Measurements from ENCODE around the gene UBE2K.
A peak's percentile ranks its signal among the peaks of the same experiment; 100 is the strongest.

UBE2K gene

DNA sequence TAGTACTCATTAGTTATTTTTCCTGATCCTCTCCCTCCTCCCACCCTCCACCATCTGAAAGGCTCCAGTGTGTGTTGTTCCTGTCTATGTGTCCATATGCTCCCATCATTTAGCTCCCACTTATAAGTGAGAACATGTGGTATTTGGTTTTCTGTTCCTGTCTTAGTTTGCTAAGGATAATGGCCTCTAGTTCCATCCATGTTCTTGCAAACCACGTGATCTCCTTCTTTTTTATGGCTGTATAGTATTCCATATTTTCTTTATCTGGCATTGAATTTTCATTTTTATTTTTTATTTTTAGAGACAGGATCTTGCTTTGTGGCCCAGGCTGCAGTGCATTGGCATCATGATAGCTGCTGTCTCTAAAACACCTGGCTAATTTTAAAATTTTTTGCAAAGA is 11.9 kb upstream of the UBE2K start:
- Histone ChIP-seq H4K91ac (ENCODE audit: low read depth, low read length, poor library complexity) (no peak overlapping the region), H2BK120ac (ENCODE audit: low read depth, low read length) (no peak overlapping the region), H3K9ac (ENCODE audit: low read depth, low read length, poor library complexity) (no peak overlapping the region), H2BK12ac (ENCODE audit: low read length) (no peak overlapping the region), H3K4me2 (ENCODE audit: insufficient read depth, low read length, poor library complexity, severe bottlenecking) (no peak overlapping the region), H3K36me3 (replicated peaks in 1 of 2; ENCODE audit: control insufficient read depth in 2 of 2, insufficient read depth in 2 of 2, low read length in 2 of 2) (no peaks in the 10 kb centered on the region), H3K27ac (replicated peaks; ENCODE audit: low read length) (no peak overlapping the region), H3K79me1 (ENCODE audit: low read depth, low read length) (no peaks in the 10 kb centered on the region), H2BK15ac (ENCODE audit: low read length) (no peak overlapping the region), H3K14ac (ENCODE audit: low read length) (no peak overlapping the region), H4K8ac (ENCODE audit: low read depth, low read length) (no peak overlapping the region), H3K23ac (ENCODE audit: low read depth, low read length, poor library complexity) (no peak overlapping the region), H3K18ac (ENCODE audit: low read length) (no peak overlapping the region), H3K9me3 (replicated peaks in 1 of 2; ENCODE audit: control insufficient read depth in 2 of 2, insufficient read depth in 1 of 2, low read depth in 1 of 2, low read length in 2 of 2) (no peaks in the 10 kb centered on the region), H3K4me3 (ENCODE audit: low read length in 2 of 2) (no peak overlapping the region), H3K4ac (ENCODE audit: low read length) (no peak overlapping the region), H2AFZ (ENCODE audit: low read length) (no peak overlapping the region), H2AK5ac (ENCODE audit: low read depth, low read length) (no peak overlapping the region), H2BK5ac (ENCODE audit: low read length) (no peak overlapping the region), H3K4me1 (ENCODE audit: control insufficient read depth in 2 of 2, insufficient read depth in 1 of 2, low read depth in 1 of 2, low read length in 2 of 2) (no peaks in the 10 kb centered on the region), H3K27me3 (ENCODE audit: control insufficient read depth in 3 of 3, insufficient read depth in 3 of 3, low read depth in 1 of 3, low read length in 3 of 3) (no peaks in the 10 kb centered on the region)
- DNase-seq (ENCODE audit: low spot score) = no peak
- no CpG with 5 or more reads among the region's 1 CpG for WGBS, 2 donors (ENCODE audit: extremely low coverage in 2 of 2, insufficient read length in 2 of 2, insufficient replicate concordance in 1 of 2)

DNA sequence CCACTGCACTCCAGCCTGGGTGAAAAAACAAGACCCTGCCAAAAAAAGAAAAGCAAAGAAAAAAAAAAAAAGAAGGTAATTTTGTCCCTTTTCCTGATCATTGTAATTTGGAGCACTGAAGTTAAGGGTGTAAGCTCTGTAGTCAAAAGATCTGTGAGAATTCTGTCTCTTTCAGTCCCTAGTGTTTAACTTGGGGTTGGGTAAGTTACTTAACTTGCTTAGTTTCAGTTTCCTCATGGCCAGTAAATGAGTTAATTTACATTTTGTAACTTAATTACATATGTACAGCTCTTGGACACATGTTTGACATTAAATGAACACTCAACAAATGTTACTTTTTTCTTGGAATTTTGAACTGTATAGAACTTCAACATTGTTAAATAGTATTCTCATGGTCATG is 10.9 kb upstream of the UBE2K start:
- H2BK120ac ChIP-seq (ENCODE audit: low read depth, low read length) = no peak overlapping the region
- H3K4me3 ChIP-seq (ENCODE audit: low read length in 2 of 2) = no peak overlapping the region
- no peak for DNase-seq (ENCODE audit: low spot score)
- H2BK15ac ChIP-seq (ENCODE audit: low read length) = no peak overlapping the region
- H3K36me3 ChIP-seq (replicated peaks in 1 of 2; ENCODE audit: control insufficient read depth in 2 of 2, insufficient read depth in 2 of 2, low read length in 2 of 2) = no peaks in the 10 kb centered on the region
- H3K27me3 ChIP-seq (ENCODE audit: control insufficient read depth in 3 of 3, insufficient read depth in 3 of 3, low read depth in 1 of 3, low read length in 3 of 3) = no peaks in the 10 kb centered on the region
- H4K8ac ChIP-seq (ENCODE audit: low read depth, low read length) = no peak overlapping the region
- no peak overlapping the region for H2BK5ac ChIP-seq (ENCODE audit: low read length)
- no peak overlapping the region for H3K9ac ChIP-seq (ENCODE audit: low read depth, low read length, poor library complexity)
- no peak overlapping the region for H3K14ac ChIP-seq (ENCODE audit: low read length)
- no peaks in the 10 kb centered on the region for H3K9me3 ChIP-seq (replicated peaks in 1 of 2; ENCODE audit: control insufficient read depth in 2 of 2, insufficient read depth in 1 of 2, low read depth in 1 of 2, low read length in 2 of 2)
- no peak overlapping the region for H3K27ac ChIP-seq (replicated peaks; ENCODE audit: low read length)
- no peaks in the 10 kb centered on the region for H3K79me1 ChIP-seq (ENCODE audit: low read depth, low read length)
- no peak overlapping the region for H2BK12ac ChIP-seq (ENCODE audit: low read length)
- no peak overlapping the region for H3K4me2 ChIP-seq (ENCODE audit: insufficient read depth, low read length, poor library complexity, severe bottlenecking)
- no peak overlapping the region for H3K18ac ChIP-seq (ENCODE audit: low read length)
- no peak overlapping the region for H2AK5ac ChIP-seq (ENCODE audit: low read depth, low read length)
- no peak overlapping the region for H3K4ac ChIP-seq (ENCODE audit: low read length)
- no peak overlapping the region for H3K23ac ChIP-seq (ENCODE audit: low read depth, low read length, poor library complexity)
- no peak overlapping the region for H2AFZ ChIP-seq (ENCODE audit: low read length)
- H3K4me1 ChIP-seq (ENCODE audit: control insufficient read depth in 2 of 2, insufficient read depth in 1 of 2, low read depth in 1 of 2, low read length in 2 of 2) = no peaks in the 10 kb centered on the region
- no peak overlapping the region for H4K91ac ChIP-seq (ENCODE audit: low read depth, low read length, poor library complexity)

DNA sequence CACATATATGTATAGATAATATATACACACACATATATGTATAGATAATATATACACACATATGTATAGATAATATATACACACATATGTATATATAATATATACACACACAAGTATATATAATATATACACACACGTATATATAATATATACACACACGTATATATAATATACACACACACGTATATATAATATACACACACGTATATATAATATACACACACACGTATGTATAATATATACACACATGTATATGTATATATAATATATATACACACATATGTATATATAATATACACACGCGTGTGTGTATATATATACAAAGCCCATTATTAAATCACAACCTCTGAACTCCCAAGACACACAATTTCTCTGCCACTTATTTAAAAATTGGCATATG is 8.0 kb upstream of the UBE2K start:
- Histone ChIP-seq H3K4ac (ENCODE audit: low read length) (no peak overlapping the region), H3K9me3 (replicated peaks in 1 of 2; ENCODE audit: control insufficient read depth in 2 of 2, insufficient read depth in 1 of 2, low read depth in 1 of 2, low read length in 2 of 2) (no peaks in the 10 kb centered on the region), H4K91ac (ENCODE audit: low read depth, low read length, poor library complexity) (no peak overlapping the region), H3K27me3 (ENCODE audit: control insufficient read depth in 3 of 3, insufficient read depth in 3 of 3, low read depth in 1 of 3, low read length in 3 of 3) (no peaks in the 10 kb centered on the region), H2BK5ac (ENCODE audit: low read length) (no peak overlapping the region), H3K4me2 (ENCODE audit: insufficient read depth, low read length, poor library complexity, severe bottlenecking) (no peak overlapping the region), H2BK120ac (ENCODE audit: low read depth, low read length) (no peak overlapping the region), H2BK12ac (ENCODE audit: low read length) (no peak overlapping the region), H3K23ac (ENCODE audit: low read depth, low read length, poor library complexity) (no peak overlapping the region), H2AK5ac (ENCODE audit: low read depth, low read length) (no peak overlapping the region), H2BK15ac (ENCODE audit: low read length) (no peak overlapping the region), H3K79me1 (ENCODE audit: low read depth, low read length) (no peaks in the 10 kb centered on the region), H3K4me3 (ENCODE audit: low read length in 2 of 2) (no peak overlapping the region), H4K8ac (ENCODE audit: low read depth, low read length) (no peak overlapping the region), H3K9ac (ENCODE audit: low read depth, low read length, poor library complexity) (no peak overlapping the region), H2AFZ (ENCODE audit: low read length) (no peak overlapping the region), H3K36me3 (replicated peaks in 1 of 2; ENCODE audit: control insufficient read depth in 2 of 2, insufficient read depth in 2 of 2, low read length in 2 of 2) (no peaks in the 10 kb centered on the region), H3K27ac (replicated peaks; ENCODE audit: low read length) (no peak overlapping the region), H3K4me1 (ENCODE audit: control insufficient read depth in 2 of 2, insufficient read depth in 1 of 2, low read depth in 1 of 2, low read length in 2 of 2) (no peaks in the 10 kb centered on the region), H3K14ac (ENCODE audit: low read length) (no peak overlapping the region), H3K18ac (ENCODE audit: low read length) (no peak overlapping the region)
- no peak for DNase-seq (ENCODE audit: low spot score)
- WGBS, 2 donors (ENCODE audit: extremely low coverage in 2 of 2, insufficient read length in 2 of 2, insufficient replicate concordance in 1 of 2) = no CpG with 5 or more reads among the region's 7 CpGs

DNA sequence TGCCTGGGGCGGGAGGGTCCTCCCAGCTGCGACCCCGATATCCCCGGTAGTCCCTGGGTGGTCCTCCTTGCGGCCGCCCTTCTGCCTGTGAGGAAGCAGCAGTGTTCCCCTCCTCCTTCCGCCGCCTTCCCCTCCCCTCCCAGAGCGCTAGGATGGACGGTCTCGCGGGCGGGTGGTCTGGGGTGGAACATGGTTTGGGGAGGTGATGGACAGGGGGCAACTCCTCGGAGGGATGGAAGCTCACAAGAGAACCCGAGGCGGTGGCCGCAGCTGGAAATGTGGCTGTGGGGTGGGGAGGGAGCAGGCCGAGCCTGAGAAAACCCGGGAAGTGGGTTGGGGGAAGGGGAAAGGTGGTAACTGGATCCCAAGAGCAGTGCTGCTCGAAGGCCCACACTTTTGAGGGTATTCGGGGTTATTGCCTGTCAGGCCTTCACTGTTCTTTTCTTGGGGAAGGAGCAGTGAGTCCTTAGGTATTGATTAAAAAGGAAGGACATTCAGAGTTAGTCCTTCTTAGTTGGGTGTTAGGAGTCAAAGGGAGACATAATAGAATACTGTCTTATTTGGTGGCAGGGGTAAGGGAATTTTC is 581 bp downstream of the UBE2K start:
- Histone ChIP-seq H3K4me3 (ENCODE audit: low read length in 2 of 2) (peak overlapping the region; percentile 70 to 91), H3K27me3 (ENCODE audit: control insufficient read depth in 3 of 3, insufficient read depth in 3 of 3, low read depth in 1 of 3, low read length in 3 of 3) (no peaks in the 10 kb centered on the region), H3K9ac (ENCODE audit: low read depth, low read length, poor library complexity) (peak overlapping the region; percentile 100), H2BK12ac (ENCODE audit: low read length) (no peak overlapping the region), H3K23ac (ENCODE audit: low read depth, low read length, poor library complexity) (peak overlapping the region; percentile 100), H3K4ac (ENCODE audit: low read length) (no peak overlapping the region), H3K36me3 (replicated peaks in 1 of 2; ENCODE audit: control insufficient read depth in 2 of 2, insufficient read depth in 2 of 2, low read length in 2 of 2) (peaks cover 0 to 21% of the 10 kb centered on the region in 2 donors), H2BK5ac (ENCODE audit: low read length) (peak overlapping the region; percentile 89), H4K8ac (ENCODE audit: low read depth, low read length) (no peak overlapping the region), H3K14ac (ENCODE audit: low read length) (peak overlapping the region; percentile 98), H3K9me3 (replicated peaks in 1 of 2; ENCODE audit: control insufficient read depth in 2 of 2, insufficient read depth in 1 of 2, low read depth in 1 of 2, low read length in 2 of 2) (no peaks in the 10 kb centered on the region), H3K4me1 (ENCODE audit: control insufficient read depth in 2 of 2, insufficient read depth in 1 of 2, low read depth in 1 of 2, low read length in 2 of 2) (peaks cover 4 to 16% of the 10 kb centered on the region in 2 donors), H3K79me1 (ENCODE audit: low read depth, low read length) (peaks cover 2% of the 10 kb centered on the region), H2BK15ac (ENCODE audit: low read length) (peak overlapping the region; percentile 97), H3K27ac (replicated peaks; ENCODE audit: low read length) (peak overlapping the region; percentile 98), H4K91ac (ENCODE audit: low read depth, low read length, poor library complexity) (peak overlapping the region; percentile 96), H2AK5ac (ENCODE audit: low read depth, low read length) (peak overlapping the region; percentile 94), H3K18ac (ENCODE audit: low read length) (peak overlapping the region; percentile 100), H3K4me2 (ENCODE audit: insufficient read depth, low read length, poor library complexity, severe bottlenecking) (peak overlapping the region; percentile 48), H2BK120ac (ENCODE audit: low read depth, low read length) (peak overlapping the region; percentile 35), H2AFZ (ENCODE audit: low read length) (peak overlapping the region; percentile 98)
- WGBS, 2 donors (ENCODE audit: extremely low coverage in 2 of 2, insufficient read length in 2 of 2, insufficient replicate concordance in 1 of 2) = no CpG with 5 or more reads among the region's 21 CpGs
- DNase-seq (ENCODE audit: low spot score) = no peak

Measured in neuronal stem cell (in vitro differentiated cells).